ENCODE measurements around the gene LBX1. TPM values are rescaled to one million over a fixed set of nuclear protein-coding genes. Genes with fewer than 3 reads are reported as not detected.

Gene LBX1
- total RNA-seq, 1 experiment from 2014 or later = not detected

DNA sequence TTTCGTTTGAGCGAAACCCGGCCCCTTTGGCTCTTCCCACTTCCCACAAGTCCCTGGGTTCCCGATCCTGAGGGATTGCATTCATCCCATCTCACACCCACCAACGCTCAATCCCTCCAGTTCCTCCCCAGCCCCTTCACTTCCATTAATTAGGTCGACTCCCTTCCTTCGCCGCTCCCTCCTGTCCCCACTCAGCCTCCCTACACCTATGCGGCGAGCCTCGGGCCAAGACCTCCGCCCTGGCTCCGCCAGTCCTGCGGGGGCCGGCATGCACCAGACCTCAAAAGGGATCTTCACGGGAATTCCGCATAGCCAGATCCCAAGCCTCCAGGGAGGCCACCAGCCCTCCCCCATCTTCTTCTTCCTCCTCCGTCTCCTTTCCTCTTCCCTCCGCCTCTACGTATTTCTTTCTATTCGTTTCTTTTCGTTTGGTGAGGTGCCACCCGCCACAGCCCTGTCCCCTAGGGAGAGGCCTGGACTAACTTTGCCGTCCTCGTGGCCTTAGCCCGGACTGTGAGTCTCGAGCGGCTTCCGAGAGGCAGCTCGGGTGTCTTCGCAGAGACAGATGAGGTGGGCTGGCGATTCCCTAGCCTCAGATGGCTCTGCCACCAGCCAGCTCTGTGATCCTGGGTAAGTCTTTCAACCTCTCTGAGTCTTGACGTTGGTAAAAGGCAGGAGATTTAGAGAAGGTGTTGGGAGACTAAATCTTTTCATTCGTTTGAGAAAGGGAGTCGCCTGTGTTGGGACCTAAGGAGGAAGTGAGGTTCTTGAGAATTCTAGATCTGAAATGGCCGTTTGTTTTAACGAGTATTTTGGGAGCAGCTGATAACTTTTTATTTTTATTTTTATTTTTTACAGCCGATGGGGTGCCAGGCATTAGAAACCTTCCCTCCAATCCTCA is 8.1 kb upstream of the LBX1 start:
- Histone ChIP-seq H3K27ac (ENCODE audit: low read depth, low read length) (no peak overlapping the region), H3K27me3 (ENCODE audit: insufficient read depth, low read length) (no peaks in the 10 kb centered on the region), H3K9ac (ENCODE audit: low read length) (no peak overlapping the region), H3K9me3 (ENCODE audit: control insufficient read depth in 1 of 2, insufficient read depth in 1 of 2, low read depth in 1 of 2, low read length in 2 of 2) (no peaks in the 10 kb centered on the region), H4K20me1 (ENCODE audit: insufficient read depth) (no peaks in the 10 kb centered on the region), H3K9me2 (ENCODE audit: insufficient read depth) (no peaks in the 10 kb centered on the region), H3K4me2 (ENCODE audit: low read length) (no peak overlapping the region), H3K4me1 (ENCODE audit: control insufficient read depth in 1 of 2, insufficient read depth in 2 of 2, low read length in 2 of 2) (peaks cover 3 to 15% of the 10 kb centered on the region in 2 experiments; a peak in 3 of 4 replicates), H2AFZ (ENCODE audit: low read depth, low read length, poor library complexity, severe bottlenecking) (no peak overlapping the region), H3K79me2 (ENCODE audit: insufficient read depth, low read length) (no peaks in the 10 kb centered on the region), H3K36me3 (ENCODE audit: control insufficient read depth in 1 of 2, insufficient read depth in 2 of 2, low read length in 2 of 2) (no peaks in the 10 kb centered on the region), H3K4me3 (replicated peaks in 1 of 2; ENCODE audit: low read depth in 1 of 2, low read length in 2 of 2) (no peak overlapping the region)
- ChIA-PET CTCF (interaction anchor here (1.3 to 2.7 kb wide), 2 partner anchors 25 to 332 kb away, joined by 3 to 7 read pairs; no protein-coding TSS in a partner anchor), POLR2A (no interaction called here), RAD21 (ENCODE audit: low non-redundant PET in 1 of 2, low total read pairs in 2 of 2, uncharacterized antibody in 2 of 2, unreplicated experiment in 2 of 2) (no interaction called here)
- DNase-seq (ENCODE audit: low read depth, low spot score) = no peak
- BruUV-seq (replicated peaks) = no TSS peak
- TF ChIP-seq JUND (IDR thresholded peaks at IDR 0.05) = no peak
- no peak for TF ChIP-seq RAD21 (IDR thresholded peaks at IDR 0.05; ENCODE audit: low read depth)
- TF ChIP-seq YY1 (IDR thresholded peaks at IDR 0.05; ENCODE audit: extremely low read depth, insufficient replicate concordance, low read depth, low read length) = no peak
- no peak for TF ChIP-seq FOSL1 (IDR thresholded peaks at IDR 0.05; ENCODE audit: low read depth)
- TF ChIP-seq SP1 (IDR thresholded peaks at IDR 0.05; ENCODE audit: low read depth) = no peak
- no peak for TF ChIP-seq ELF1 (IDR thresholded peaks at IDR 0.05; ENCODE audit: borderline replicate concordance, low read depth)
- TF ChIP-seq, protein P1, sequence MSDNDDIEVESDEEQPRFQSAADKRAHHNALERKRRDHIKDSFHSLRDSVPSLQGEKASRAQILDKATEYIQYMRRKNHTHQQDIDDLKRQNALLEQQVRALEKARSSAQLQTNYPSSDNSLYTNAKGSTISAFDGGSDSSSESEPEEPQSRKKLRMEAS (IDR thresholded peaks at IDR 0.05) = no peak
- no peak for TF ChIP-seq CBX3 (IDR thresholded peaks at IDR 0.05; ENCODE audit: low read depth)
- no peak for TF ChIP-seq ZFX (IDR thresholded peaks at IDR 0.05)
- TF ChIP-seq TCF7L2 (IDR thresholded peaks at IDR 0.05; ENCODE audit: borderline replicate concordance, extremely low read depth, insufficient read depth, insufficient read length) = no peak
- TF ChIP-seq, protein P2, sequence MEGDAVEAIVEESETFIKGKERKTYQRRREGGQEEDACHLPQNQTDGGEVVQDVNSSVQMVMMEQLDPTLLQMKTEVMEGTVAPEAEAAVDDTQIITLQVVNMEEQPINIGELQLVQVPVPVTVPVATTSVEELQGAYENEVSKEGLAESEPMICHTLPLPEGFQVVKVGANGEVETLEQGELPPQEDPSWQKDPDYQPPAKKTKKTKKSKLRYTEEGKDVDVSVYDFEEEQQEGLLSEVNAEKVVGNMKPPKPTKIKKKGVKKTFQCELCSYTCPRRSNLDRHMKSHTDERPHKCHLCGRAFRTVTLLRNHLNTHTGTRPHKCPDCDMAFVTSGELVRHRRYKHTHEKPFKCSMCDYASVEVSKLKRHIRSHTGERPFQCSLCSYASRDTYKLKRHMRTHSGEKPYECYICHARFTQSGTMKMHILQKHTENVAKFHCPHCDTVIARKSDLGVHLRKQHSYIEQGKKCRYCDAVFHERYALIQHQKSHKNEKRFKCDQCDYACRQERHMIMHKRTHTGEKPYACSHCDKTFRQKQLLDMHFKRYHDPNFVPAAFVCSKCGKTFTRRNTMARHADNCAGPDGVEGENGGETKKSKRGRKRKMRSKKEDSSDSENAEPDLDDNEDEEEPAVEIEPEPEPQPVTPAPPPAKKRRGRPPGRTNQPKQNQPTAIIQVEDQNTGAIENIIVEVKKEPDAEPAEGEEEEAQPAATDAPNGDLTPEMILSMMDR (IDR thresholded peaks at IDR 0.05 in 2 of 3, conservative IDR thresholded peaks at IDR 0.05 in 1 of 3; ENCODE audit: borderline replicate concordance in 1 of 3, insufficient read depth in 1 of 3, low read depth in 2 of 3, low read length in 2 of 3) = no peak
- no peak for TF ChIP-seq POLR2AphosphoS5 (IDR thresholded peaks at IDR 0.05; ENCODE audit: low read depth, low read length)
- TF ChIP-seq, protein P3, sequence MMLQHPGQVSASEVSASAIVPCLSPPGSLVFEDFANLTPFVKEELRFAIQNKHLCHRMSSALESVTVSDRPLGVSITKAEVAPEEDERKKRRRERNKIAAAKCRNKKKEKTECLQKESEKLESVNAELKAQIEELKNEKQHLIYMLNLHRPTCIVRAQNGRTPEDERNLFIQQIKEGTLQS (IDR thresholded peaks at IDR 0.05) = no peak
- no peak for TF ChIP-seq EGR1 (IDR thresholded peaks at IDR 0.05; ENCODE audit: low read depth)
- no peak for ATAC-seq
- intact Hi-C loops (cut with micrococcal nuclease) = no loop called here
